Measurements from ENCODE around the gene SIGLEC11.

- no peak for TF ChIP-seq POLR2A (IDR thresholded peaks at IDR 0.05; ENCODE audit: low read depth, low read length)
- TF ChIP-seq POLR2AphosphoS5 (IDR thresholded peaks at IDR 0.05; ENCODE audit: low read depth, low read length) = no peak
- no peak for TF ChIP-seq SPI1 (IDR thresholded peaks at IDR 0.05; ENCODE audit: low read depth, low read length)
- TF ChIP-seq POU2F2 (IDR thresholded peaks at IDR 0.05; ENCODE audit: low read depth, low read length) = 0 out of 2 replicates have a peak, but pooled peaks have one; percentile 53
- no peak for TF ChIP-seq TAF1 (IDR thresholded peaks at IDR 0.05; ENCODE audit: low read depth, low read length)
- TF ChIP-seq PAX5 (IDR thresholded peaks at IDR 0.05; ENCODE audit: insufficient read depth, low read length, severe bottlenecking) = no peak
These were observed 23.1 kb downstream of the SIGLEC11 start for GRCh38 chr19:49937750-49938381.

All from GM12891 (cell line).